Gastrocnemius medialis (tissue), 4 donors: ENCODE measurements around the gene CTU1.

ENCODE experiments used
- POLR2A ChIP-seq, 2 donors: fragments of 450-650 bp; IDR thresholded peaks; one replicate each; pipeline ENCODE4 v1.6.1; 2017; ENCODE audit warnings: antibody characterized with exemption in 2 of 2, mild to moderate bottlenecking in 2 of 2, moderate library complexity in 2 of 2
- TF ChIP-seq, protein P1 (sequence below), 5 experiments: fragments of 450-650 bp in 3 of 5; fragments of 200-600 bp in 2 of 5; sonication (generic) in 2 of 5; IDR thresholded peaks in 4 of 5; conservative IDR thresholded peaks in 1 of 5; 1 replicate in 4 of 5; 2 replicates in 1 of 5; pipeline ENCODE4 v1.5.1; 2016 to 2019; ENCODE audit warnings: antibody characterized with exemption in 5 of 5, mild to moderate bottlenecking in 3 of 5, moderate library complexity in 3 of 5

GRCh38 chr19:51097166-51097738 is 11.0 kb downstream of the CTU1 start:
- TF ChIP-seq, protein P1, sequence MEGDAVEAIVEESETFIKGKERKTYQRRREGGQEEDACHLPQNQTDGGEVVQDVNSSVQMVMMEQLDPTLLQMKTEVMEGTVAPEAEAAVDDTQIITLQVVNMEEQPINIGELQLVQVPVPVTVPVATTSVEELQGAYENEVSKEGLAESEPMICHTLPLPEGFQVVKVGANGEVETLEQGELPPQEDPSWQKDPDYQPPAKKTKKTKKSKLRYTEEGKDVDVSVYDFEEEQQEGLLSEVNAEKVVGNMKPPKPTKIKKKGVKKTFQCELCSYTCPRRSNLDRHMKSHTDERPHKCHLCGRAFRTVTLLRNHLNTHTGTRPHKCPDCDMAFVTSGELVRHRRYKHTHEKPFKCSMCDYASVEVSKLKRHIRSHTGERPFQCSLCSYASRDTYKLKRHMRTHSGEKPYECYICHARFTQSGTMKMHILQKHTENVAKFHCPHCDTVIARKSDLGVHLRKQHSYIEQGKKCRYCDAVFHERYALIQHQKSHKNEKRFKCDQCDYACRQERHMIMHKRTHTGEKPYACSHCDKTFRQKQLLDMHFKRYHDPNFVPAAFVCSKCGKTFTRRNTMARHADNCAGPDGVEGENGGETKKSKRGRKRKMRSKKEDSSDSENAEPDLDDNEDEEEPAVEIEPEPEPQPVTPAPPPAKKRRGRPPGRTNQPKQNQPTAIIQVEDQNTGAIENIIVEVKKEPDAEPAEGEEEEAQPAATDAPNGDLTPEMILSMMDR (IDR thresholded peaks at IDR 0.05 in 4 of 5, conservative IDR thresholded peaks at IDR 0.05 in 1 of 5), result peak in 4 of 5 experiments; percentile 14 to 55 (median 38)
- TF ChIP-seq POLR2A (IDR thresholded peaks at IDR 0.05), result no peak
